ENCODE measurements around the gene BNC2.

- TF ChIP-seq CTCF (conservative IDR thresholded peaks at IDR 0.05; ENCODE audit: low read length), result no peak
- no peak for TF ChIP-seq EZH2phosphoT487 (IDR thresholded peaks at IDR 0.05; ENCODE audit: borderline replicate concordance, low read depth, low read length)
These were observed 233.3 kb downstream of the BNC2 start for GRCh38 chr9:16637218-16637617.

All from OCI-LY7 (cell line).